Tibial artery (tissue), 4 donors: ENCODE data around the gene SYT7.
"Not testable (repeated sequence)": the region's sequence is repeated elsewhere in the genome, so short reads cannot be mapped to it uniquely, and the experiment has no call there.

ENCODE experiments used
- DNase-seq, 2 donors: peaks; one replicate each; pipeline ENCODE4 v3.0.0-alpha.2; 2019
- H3K27ac ChIP-seq, 2 donors: fragments of 200-600 bp; sonication (generic) in 1 of 2; 1 replicate in 1 of 2; 2 replicates in 1 of 2; pipeline ENCODE4 v1.5.1; 2018 to 2019; ENCODE audit warnings: mild to moderate bottlenecking in 1 of 2
- H3K27me3 ChIP-seq, 2 donors: fragments of 200-600 bp; sonication (generic) in 1 of 2; one replicate each; pipeline versions ENCODE4 v1.5.1 to v1.6.0; 2016 to 2019
- H3K36me3 ChIP-seq, 3 donors: fragments of 200-600 bp; sonication (generic) in 2 of 3; one replicate each; pipeline ENCODE4 v1.5.1; 2016 to 2019; ENCODE audit warnings: mild to moderate bottlenecking in 2 of 3
- H3K4me1 ChIP-seq, 4 donors: fragments of 200-600 bp; sonication (generic) in 2 of 4; 1 replicate in 3 of 4; 2 replicates in 1 of 4; pipeline ENCODE4 v1.5.1; 2016 to 2019
- H3K4me3 ChIP-seq, 2 donors: fragments of 200-600 bp; sonication (generic) in 1 of 2; 1 replicate in 1 of 2; 2 replicates in 1 of 2; pipeline ENCODE4 v1.5.1; 2018 to 2019; ENCODE audit warnings: mild to moderate bottlenecking in 2 of 2
- H3K9me3 ChIP-seq, 3 donors: fragments of 200-600 bp; sonication (generic) in 1 of 3; one replicate each; pipeline ENCODE4 v1.5.1; 2016 to 2019
- CTCF ChIP-seq, 2 experiments: fragments of 200-600 bp in 1 of 2; fragments of 450-650 bp in 1 of 2; IDR thresholded peaks; one replicate each; pipeline ENCODE4 v1.5.1; 2017 to 2019; ENCODE audit warnings: antibody characterized with exemption in 2 of 2, mild to moderate bottlenecking in 1 of 2, moderate library complexity in 1 of 2
- intact Hi-C: fragments of 100-400 bp; cut with DNase I; formaldehyde crosslinking; loops from one replicate; pipeline ENCODE4 v1.15.0; 2023; ENCODE audit warnings: low total_unique reads

SYT7 gene

DNA sequence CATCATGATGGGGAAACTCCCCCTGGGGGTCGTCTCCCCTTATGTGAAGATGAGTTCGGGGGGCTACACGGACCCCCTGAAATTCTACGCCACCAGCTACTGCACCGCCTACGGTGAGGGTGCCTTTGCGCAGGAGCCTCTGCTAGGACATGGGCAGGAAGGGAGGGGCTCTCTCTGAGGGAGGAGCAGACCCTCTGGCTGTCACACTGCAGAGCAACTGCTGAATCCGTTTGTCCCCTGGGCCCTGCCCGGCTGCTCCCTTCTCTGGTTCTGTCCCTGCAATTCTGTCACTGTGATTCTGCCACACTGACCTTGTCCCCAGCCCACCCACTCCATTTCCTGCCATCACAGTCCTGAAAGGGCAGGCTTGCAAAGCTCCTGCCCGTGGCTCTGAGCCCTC, 99.1 kb downstream of the SYT7 start:
- intact Hi-C loops, result no loop called here
- H3K4me1 ChIP-seq, result peaks cover 0 to 18% (median 8%) of the 10 kb centered on the region in 4 donors

GRCh38 chr11:61480994-61481335, 99.9 kb downstream of the SYT7 start:
- no peak overlapping the region for H3K4me3 ChIP-seq
- no peaks in the 10 kb centered on the region for H3K9me3 ChIP-seq
- peaks cover 0 to 3% of the 10 kb centered on the region in 2 donors for H3K27me3 ChIP-seq
- no peak for DNase-seq
- no peak overlapping the region for H3K27ac ChIP-seq
- H3K4me1 ChIP-seq, result peaks cover 0 to 18% (median 9%) of the 10 kb centered on the region in 4 donors
- H3K36me3 ChIP-seq, result peaks cover 0 to 3% (median 0%) of the 10 kb centered on the region in 3 donors
- no peak for TF ChIP-seq CTCF (IDR thresholded peaks at IDR 0.05)
- intact Hi-C loops, result no loop called here

More for the DNA sequence above, 99.1 kb downstream of the SYT7 start:
- Histone ChIP-seq H3K27me3 (peaks cover 0 to 3% of the 10 kb centered on the region in 2 donors), H3K9me3 (no peaks in the 10 kb centered on the region), H3K4me3 (no peak overlapping the region), H3K36me3 (peaks cover 0 to 4% (median 0%) of the 10 kb centered on the region in 3 donors), H3K27ac (no peak overlapping the region)
- TF ChIP-seq CTCF (IDR thresholded peaks at IDR 0.05), result no peak
- DNase-seq, result no peak

DNA sequence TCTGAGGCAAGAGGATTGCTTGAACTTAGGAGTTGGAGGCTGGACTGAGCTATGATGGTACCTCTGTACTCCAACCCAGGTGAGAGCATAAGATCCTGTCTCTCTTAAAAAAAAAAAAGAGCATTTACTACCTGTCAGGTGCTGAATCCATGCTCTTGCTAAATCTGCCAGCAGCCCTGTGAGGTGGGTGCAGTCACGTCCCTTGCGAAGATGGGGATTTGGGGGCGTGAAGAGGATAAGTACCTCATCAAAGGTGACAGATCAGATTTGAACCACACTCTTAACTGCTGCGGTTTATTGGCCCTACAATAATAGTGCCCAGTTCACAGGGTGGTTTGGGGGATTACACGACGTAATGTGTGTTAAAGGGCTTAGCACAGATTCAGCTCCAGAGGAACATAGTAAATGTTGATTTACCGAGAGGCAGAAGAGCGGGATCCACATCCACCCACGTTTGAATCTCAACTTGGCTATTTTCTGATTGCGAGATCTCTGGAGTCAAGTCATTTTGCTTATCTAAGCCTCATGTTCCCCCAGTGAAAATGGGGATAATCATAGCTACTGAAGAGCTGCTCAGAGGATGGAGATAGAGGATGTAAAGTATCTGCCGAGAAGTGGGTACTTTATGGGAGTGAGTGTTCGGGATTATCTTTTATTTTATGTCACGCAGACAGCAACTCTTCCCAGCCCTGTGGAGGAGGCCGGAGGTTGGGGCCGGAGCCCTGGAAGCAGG, 100.4 kb downstream of the SYT7 start:
- DNase-seq, result no peak
- peaks cover 0 to under 1% (median 0%) of the 10 kb centered on the region in 3 donors for H3K36me3 ChIP-seq
- intact Hi-C loops, result no loop called here
- peaks cover 0 to 3% of the 10 kb centered on the region in 2 donors for H3K27me3 ChIP-seq
- H3K4me1 ChIP-seq, result peaks cover 0 to 18% (median 9%) of the 10 kb centered on the region in 4 donors
- no peak overlapping the region for H3K4me3 ChIP-seq
- no peak overlapping the region for H3K27ac ChIP-seq
- H3K9me3 ChIP-seq, result no peaks in the 10 kb centered on the region
- TF ChIP-seq CTCF (IDR thresholded peaks at IDR 0.05), result no peak

- intact Hi-C loops, result loop anchor here (2.0 kb wide), 1 partner anchor 37 kb away; no protein-coding TSS in a partner anchor
- not testable (repeated sequence) for H3K27me3 ChIP-seq, H3K9me3 ChIP-seq
Measured at GRCh38 chr11:61479360-61480058, 101.4 kb downstream of the SYT7 start.

DNA sequence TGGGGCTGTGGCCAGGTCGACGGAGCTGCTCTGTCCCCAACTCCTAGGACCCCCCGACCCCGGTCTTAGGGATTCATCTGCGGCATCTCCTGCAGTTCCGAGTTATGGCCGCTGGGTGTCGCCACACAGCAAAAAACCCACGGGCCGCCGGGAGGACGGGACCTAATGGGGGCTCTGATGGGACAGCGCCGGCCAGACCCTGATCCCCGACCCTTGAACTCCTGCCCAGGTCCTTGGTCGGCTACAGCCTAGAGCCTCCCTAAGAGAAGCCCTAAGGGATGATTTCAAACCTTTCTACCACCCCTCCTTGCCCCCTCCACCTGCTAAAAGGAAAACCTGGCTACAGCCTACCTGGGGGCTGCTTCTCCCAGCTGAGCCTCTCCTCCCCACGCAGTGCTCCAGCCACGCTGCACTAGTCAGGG, 103.1 kb downstream of the SYT7 start:
- no peaks in the 10 kb centered on the region for H3K9me3 ChIP-seq
- peak; percentile 90 to 94 for TF ChIP-seq CTCF (IDR thresholded peaks at IDR 0.05)
- H3K4me1 ChIP-seq, result peaks cover 0 to 31% (median 16%) of the 10 kb centered on the region in 4 donors
- no peak overlapping the region for H3K4me3 ChIP-seq
- H3K36me3 ChIP-seq, result peaks cover 0 to 10% (median 3%) of the 10 kb centered on the region in 3 donors
- intact Hi-C loops, result loop anchor here (2.0 kb wide), 1 partner anchor 39 kb away; no protein-coding TSS in a partner anchor
- H3K27me3 ChIP-seq, result peaks cover 0 to 3% of the 10 kb centered on the region in 2 donors
- peak; percentile 38 to 81 for DNase-seq
- peak overlapping the region; percentile 55 to 58 for H3K27ac ChIP-seq

More at GRCh38 chr11:61479360-61480058, 101.4 kb downstream of the SYT7 start:
- peaks cover 0 to 18% (median 9%) of the 10 kb centered on the region in 4 donors for H3K4me1 ChIP-seq
- DNase-seq, H3K27ac ChIP-seq, H3K4me3 ChIP-seq, H3K36me3 ChIP-seq: not testable (repeated sequence)

GRCh38 chr11:61477126-61477525, 103.8 kb downstream of the SYT7 start:
- Histone ChIP-seq H3K9me3 (no peaks in the 10 kb centered on the region), H3K27me3 (no peaks in the 10 kb centered on the region), H3K36me3 (peaks cover 0 to 10% (median 3%) of the 10 kb centered on the region in 3 donors), H3K27ac (peak overlapping the region; percentile 55 to 58), H3K4me1 (peaks cover 0 to 38% (median 20%) of the 10 kb centered on the region in 4 donors), H3K4me3 (no peak overlapping the region)
- TF ChIP-seq CTCF (IDR thresholded peaks at IDR 0.05), result no peak
- intact Hi-C loops, result no loop called here
- peak in 1 of 2 donors; percentile 42 for DNase-seq
